Activated T-cell treated with anti-CD3 and anti-CD28 coated beads, Interleukin-2, amount 50 U/mL, for 72 hours (primary cell): ENCODE results near the gene PHF20. TPM values are rescaled to one million over a fixed set of nuclear protein-coding genes. Genes with fewer than 3 reads are reported as not detected.
"Not testable (repeated sequence)": the region's sequence is repeated elsewhere in the genome, so short reads cannot be mapped to it uniquely, and the experiment has no call there.

ENCODE experiments used
- ATAC-seq, 2 donors: fragments of 150-1000 bp; cut with Tn5 transposase; replicated peaks in 1 of 2; 2 replicates each; pipeline ENCODE4 v1.10.0; 2021; ENCODE audit warnings: moderate library complexity in 2 of 2, mild to moderate bottlenecking in 1 of 2
- DNase-seq, 2 donors: peaks; one replicate each; pipeline ENCODE4 v3.0.0; 2021 to 2022; ENCODE audit warnings: mixed read lengths in 1 of 2
- H3K27ac Mint-ChIP-seq: one replicate; pipeline ENCODE4 v1.8.0; 2022; ENCODE audit warnings: mild to moderate bottlenecking, moderate library complexity, mixed read lengths
- H3K27me3 Mint-ChIP-seq: one replicate; pipeline ENCODE4 v1.8.0; 2022; ENCODE audit warnings: low read depth, mixed read lengths
- H3K36me3 Mint-ChIP-seq, 2 donors: one replicate each; pipeline ENCODE4 v1.8.0; 2022; ENCODE audit warnings: mixed read lengths in 2 of 2, mild to moderate bottlenecking in 1 of 2; ENCODE audit not compliant: insufficient read depth in 2 of 2
- H3K4me1 Mint-ChIP-seq: one replicate; pipeline ENCODE4 v1.8.0; 2022; ENCODE audit warnings: low read depth, mixed read lengths
- H3K4me3 Mint-ChIP-seq, 2 donors: one replicate each; pipeline ENCODE4 v1.8.0; 2022; ENCODE audit warnings: mild to moderate bottlenecking in 2 of 2, mixed read lengths in 2 of 2, moderate library complexity in 2 of 2
- H3K9me3 Mint-ChIP-seq, 2 donors: one replicate each; pipeline ENCODE4 v1.8.0; 2022; ENCODE audit warnings: mixed read lengths in 2 of 2
- total RNA-seq, 2 donors: library from RNA; stranded (reverse); gene quantifications; one replicate each; pipeline ENCODE4 v1.2.3, GENCODE V29; 2022

Gene PHF20
- total RNA-seq, 2 donors from 2014 or later: 68.1 to 68.6 TPM

- H3K27ac Mint-ChIP-seq: no peak overlapping the region
- H3K4me1 Mint-ChIP-seq: no peaks in the 10 kb centered on the region
- H3K27me3 Mint-ChIP-seq: no peaks in the 10 kb centered on the region
- ATAC-seq (no peak), DNase-seq (no peak)
- H3K36me3 Mint-ChIP-seq: no peaks in the 10 kb centered on the region
- no peak overlapping the region for H3K4me3 Mint-ChIP-seq
- no peaks in the 10 kb centered on the region for H3K9me3 Mint-ChIP-seq
Observed at GRCh38 chr20:35975576-35976373, 204.0 kb downstream of the PHF20 start.

- Mint-ChIP-seq H3K27me3 (no peaks in the 10 kb centered on the region), H3K4me3 (no peak overlapping the region), H3K9me3 (no peaks in the 10 kb centered on the region), H3K4me1 (no peaks in the 10 kb centered on the region), H3K27ac (no peak overlapping the region), H3K36me3 (no peaks in the 10 kb centered on the region)
- ATAC-seq (no peak), DNase-seq (no peak)
Observed at GRCh38 chr20:35978041-35978513, 206.3 kb downstream of the PHF20 start.

GRCh38 chr20:35979544-35979943, 207.7 kb downstream of the PHF20 start:
- no peaks in the 10 kb centered on the region for H3K9me3 Mint-ChIP-seq
- H3K4me1 Mint-ChIP-seq: no peaks in the 10 kb centered on the region
- no peaks in the 10 kb centered on the region for H3K36me3 Mint-ChIP-seq
- DNase-seq: no peak
- no peak for ATAC-seq
- H3K27me3 Mint-ChIP-seq: no peaks in the 10 kb centered on the region
- no peak overlapping the region for H3K27ac Mint-ChIP-seq
- H3K4me3 Mint-ChIP-seq: no peak overlapping the region

GRCh38 chr20:35981969-35982368, 210.2 kb downstream of the PHF20 start:
- Mint-ChIP-seq H3K36me3 (no peaks in the 10 kb centered on the region), H3K4me1 (no peaks in the 10 kb centered on the region)

GRCh38 chr20:35984382-35984781, 212.6 kb downstream of the PHF20 start:
- peaks cover 6% of the 10 kb centered on the region for H3K27me3 Mint-ChIP-seq
- DNase-seq: no peak
- no peak overlapping the region for H3K27ac Mint-ChIP-seq
- H3K4me1 Mint-ChIP-seq: no peaks in the 10 kb centered on the region
- H3K9me3 Mint-ChIP-seq: no peaks in the 10 kb centered on the region
- H3K4me3 Mint-ChIP-seq: no peak overlapping the region
- no peaks in the 10 kb centered on the region for H3K36me3 Mint-ChIP-seq
- no peak for ATAC-seq

More at GRCh38 chr20:35981969-35982368, 210.2 kb downstream of the PHF20 start:
- Mint-ChIP-seq H3K4me3 (no peak overlapping the region), H3K27me3 (no peaks in the 10 kb centered on the region), H3K9me3 (no peaks in the 10 kb centered on the region), H3K27ac (no peak overlapping the region)
- no peak for ATAC-seq
- DNase-seq: no peak

- H3K4me1 Mint-ChIP-seq: no peaks in the 10 kb centered on the region
- DNase-seq (no peak), ATAC-seq (no peak)
- H3K27me3 Mint-ChIP-seq: peaks cover 13% of the 10 kb centered on the region
- no peak overlapping the region for H3K4me3 Mint-ChIP-seq
- H3K27ac Mint-ChIP-seq: no peak overlapping the region
- no peaks in the 10 kb centered on the region for H3K9me3 Mint-ChIP-seq
- H3K36me3 Mint-ChIP-seq: no peaks in the 10 kb centered on the region
Observed at GRCh38 chr20:35985806-35986205, 214.0 kb downstream of the PHF20 start.

- Mint-ChIP-seq H3K9me3 (no peaks in the 10 kb centered on the region), H3K36me3 (no peaks in the 10 kb centered on the region), H3K4me3 (no peak overlapping the region), H3K4me1 (no peaks in the 10 kb centered on the region), H3K27ac (no peak overlapping the region), H3K27me3 (peaks cover 13% of the 10 kb centered on the region)
- ATAC-seq: no peak
- no peak for DNase-seq
Observed at GRCh38 chr20:35988910-35989463, 217.2 kb downstream of the PHF20 start.

- DNase-seq (peak in 1 of 2 donors; percentile 7), ATAC-seq (no peak)
- no peak overlapping the region for H3K27ac Mint-ChIP-seq
- no peaks in the 10 kb centered on the region for H3K4me1 Mint-ChIP-seq
- no peaks in the 10 kb centered on the region for H3K9me3 Mint-ChIP-seq
- peaks cover 13% of the 10 kb centered on the region for H3K27me3 Mint-ChIP-seq
- H3K36me3 Mint-ChIP-seq: no peaks in the 10 kb centered on the region
- H3K4me3 Mint-ChIP-seq: no peak overlapping the region
Observed at GRCh38 chr20:35991142-35991771, 219.4 kb downstream of the PHF20 start.

GRCh38 chr20:35992713-35993335, 221.0 kb downstream of the PHF20 start:
- Mint-ChIP-seq H3K36me3 (no peaks in the 10 kb centered on the region), H3K27me3 (peaks cover 13% of the 10 kb centered on the region), H3K9me3 (no peaks in the 10 kb centered on the region), H3K4me1 (no peaks in the 10 kb centered on the region), H3K27ac (no peak overlapping the region), H3K4me3 (peak overlapping the region; percentile 12 to 18)
- DNase-seq (peak; percentile 36 to 48), ATAC-seq (peak; percentile 75 to 80)

- H3K4me3 Mint-ChIP-seq: no peak overlapping the region
- peaks cover under 1% of the 10 kb centered on the region for H3K27me3 Mint-ChIP-seq
- no peak overlapping the region for H3K27ac Mint-ChIP-seq
- H3K4me1 Mint-ChIP-seq: no peaks in the 10 kb centered on the region
- H3K9me3 Mint-ChIP-seq: no peaks in the 10 kb centered on the region
- ATAC-seq: peak; percentile 88
- no peaks in the 10 kb centered on the region for H3K36me3 Mint-ChIP-seq
- peak; percentile 83 to 85 for DNase-seq
Observed at GRCh38 chr20:35994994-35995453, 223.2 kb downstream of the PHF20 start.

GRCh38 chr20:35996492-35996891, 224.7 kb downstream of the PHF20 start:
- not testable (repeated sequence) for H3K4me1 Mint-ChIP-seq, H3K4me3 Mint-ChIP-seq, H3K27me3 Mint-ChIP-seq, H3K36me3 Mint-ChIP-seq, DNase-seq, H3K9me3 Mint-ChIP-seq, ATAC-seq, H3K27ac Mint-ChIP-seq
